HepG2 (cell line): Measurements from ENCODE around the gene ROPN1B. TPM values are rescaled to one million over a fixed set of nuclear protein-coding genes. Genes with fewer than 3 reads are reported as not detected.

Experiments used
- ATAC-seq: fragments of 200-7000 bp; cut with Tn5 transposase; 3 replicates; pipeline ENCODE4 v1.9.1; 2020; ENCODE audit warnings: mild to moderate bottlenecking, moderate library complexity
- BruUV-seq: library from RNA; stranded (reverse); fragments of 400-500 nt; replicated peaks from 2 replicates; lab custom pipeline; 2021; lab: Mats Ljungman, UMichigan
- CTCF ChIA-PET: fragments of 300-600 bp; formaldehyde crosslinking; extraction: SDS; loops from one replicate; lab custom pipeline; 2021; ENCODE audit warnings: low total read pairs, inconsistent platforms, low intra/inter-chr PET ratio; lab: Yijun Ruan, JAX
- POLR2A ChIA-PET: fragments of 350-600 bp; sonication (Branson Sonifier 250); formaldehyde crosslinking; loops from one replicate; lab custom pipeline; 2020; ENCODE audit warnings: antibody characterized with exemption, inconsistent platforms; lab: Yijun Ruan, JAX
- DNase-seq: peaks from one replicate; pipeline ENCODE4 v3.0.0-alpha.2; 2015; ENCODE audit warnings: low spot score
- FAIRE-seq: peaks from 3 replicates; lab custom pipeline; 2011; peaks lifted over from hg19 to GRCh38; lab: Jason Lieb, UNC
- H2AFZ ChIP-seq: one replicate; pipeline ENCODE4 v1.6.1; 2011; ENCODE audit warnings: low read length, inconsistent platforms
- H3K27ac ChIP-seq: fragments of 300-600 bp; 3 replicates; pipeline ENCODE4 v1.8.0; 2011; ENCODE audit warnings: mixed run types, mild to moderate bottlenecking, mixed read lengths, low read length, inconsistent platforms; ENCODE audit not compliant: insufficient read depth; ENCODE audit errors: extremely low read length
- H3K27me3 ChIP-seq, 2 experiments: fragments of 200-600 bp in 1 of 2; 2 replicates in 1 of 2; 3 replicates in 1 of 2; pipeline versions ENCODE4 v1.6.0 to v1.8.0; 2011; ENCODE audit warnings: low read length in 2 of 2, mild to moderate bottlenecking in 2 of 2, moderate library complexity in 2 of 2, inconsistent platforms in 1 of 2; ENCODE audit not compliant: insufficient read depth in 2 of 2, control insufficient read depth in 1 of 2
- H3K36me3 ChIP-seq, 2 experiments: fragments of 200-600 bp in 1 of 2; replicated peaks in 1 of 2; 2 replicates in 1 of 2; 3 replicates in 1 of 2; pipeline versions ENCODE4 v1.5.1 to v1.8.0; 2011; ENCODE audit warnings: low read length in 2 of 2, inconsistent platforms in 1 of 2; ENCODE audit not compliant: insufficient read depth in 2 of 2, control insufficient read depth in 1 of 2
- H3K4me1 ChIP-seq: 2 replicates; pipeline ENCODE4 v1.5.1; 2012; ENCODE audit warnings: low read length, inconsistent platforms; ENCODE audit not compliant: insufficient read depth
- H3K4me2 ChIP-seq: 2 replicates; pipeline ENCODE4 v1.6.0; 2011; ENCODE audit warnings: low read depth, low read length, inconsistent platforms
- H3K4me3 ChIP-seq, 3 experiments: fragments of 200-600 bp in 1 of 3; sonication (generic), shearing (Covaris generic) in 1 of 3; replicated peaks in 1 of 3; 2 replicates each; pipeline ENCODE4 v1.5.1; 2011 to 2016; ENCODE audit warnings: low read length in 3 of 3, inconsistent platforms in 2 of 3, low read depth in 2 of 3, mild to moderate bottlenecking in 2 of 3, control low read depth in 1 of 3, mixed read lengths in 1 of 3; ENCODE audit not compliant: insufficient read depth in 1 of 3
- H3K79me2 ChIP-seq: one replicate; pipeline ENCODE4 v1.6.1; 2011; ENCODE audit warnings: low read length, inconsistent platforms; ENCODE audit not compliant: insufficient read depth
- H3K9ac ChIP-seq: 2 replicates; pipeline ENCODE4 v1.6.0; 2011; ENCODE audit warnings: mild to moderate bottlenecking, low read depth, low read length, inconsistent platforms; ENCODE audit not compliant: insufficient read depth
- H3K9me3 ChIP-seq: 2 replicates; pipeline ENCODE4 v1.5.1; 2012; ENCODE audit warnings: mild to moderate bottlenecking, low read length
- H4K20me1 ChIP-seq: 2 replicates; pipeline ENCODE4 v1.6.0; 2011; ENCODE audit warnings: inconsistent platforms, mild to moderate bottlenecking, low read length, moderate library complexity; ENCODE audit not compliant: insufficient read depth
- ARID2 ChIP-seq: sonication (generic); formaldehyde crosslinking; IDR thresholded peaks from 2 replicates; pipeline ENCODE4 v1.8.1; 2022; ENCODE audit warnings: mild to moderate bottlenecking, missing genetic modification reagents, borderline replicate concordance
- KLF6 ChIP-seq: IDR thresholded peaks from 2 replicates; pipeline ENCODE4 v1.8.0; 2016; ENCODE audit warnings: missing biosample characterization, missing genetic modification reagents
- MEIS2 ChIP-seq: sonication (generic); formaldehyde crosslinking; IDR thresholded peaks from 2 replicates; pipeline ENCODE4 v1.9.0; 2021; ENCODE audit warnings: mild to moderate bottlenecking, missing genetic modification reagents
- U2AF1 ChIP-seq: fragments of 200-400 bp; formaldehyde crosslinking; optimal IDR thresholded peaks from 2 replicates; pipeline ENCODE3; 2017; ENCODE audit warnings: mild to moderate bottlenecking, low read depth, low read length
- ZNF333 ChIP-seq: sonication (generic); formaldehyde crosslinking; IDR thresholded peaks from 2 replicates; pipeline ENCODE4 v1.4.0; 2020; ENCODE audit warnings: mild to moderate bottlenecking, missing genetic modification reagents, borderline replicate concordance
- ZNF432 ChIP-seq: sonication (generic); formaldehyde crosslinking; IDR thresholded peaks from 2 replicates; pipeline ENCODE4 v1.5.0; 2020; ENCODE audit warnings: missing genetic modification reagents, mild to moderate bottlenecking, borderline replicate concordance
- WGBS: methylation state at CpG from one replicate; pipeline ENCODE4 v1.1.6; 2017; ENCODE audit warnings: low lambda C conversion rate; 5-methylcytosine and 5-hydroxymethylcytosine counted together
- in situ Hi-C: cut with HindIII; loops from 2 replicates; pipeline ENCODE4 v1.10.0; 2017; ENCODE audit warnings: low pct_unique_long_range_greater_than_20kb; ENCODE audit not compliant: extremely low pct_ligation_motif_present
- intact Hi-C: fragments of 100-400 bp; cut with micrococcal nuclease; formaldehyde crosslinking; loops from one replicate; pipeline ENCODE4 v1.10.0; 2022; ENCODE audit not compliant: unreplicated experiment
- polyA plus RNA-seq, 8 experiments: library from polyadenylated mRNA; depleted of rRNA in 3 of 8; stranded (reverse) in 7 of 8; unstranded in 1 of 8; fragments of >200 nt; fragmentation: Illumina TruSeq in 4 of 8; extraction: Trizol in 4 of 8; gene quantifications; 2 replicates each; pipeline versions ENCODE4 v1.2.1 to v1.2.3, GENCODE V29; 2011 to 2016; ENCODE audit warnings: low read depth in 4 of 8, missing spikeins in 1 of 8, mixed read lengths in 1 of 8; ENCODE audit not compliant: insufficient read depth in 1 of 8
- total RNA-seq, 5 experiments: library from RNA; depleted of rRNA; stranded (reverse); fragments of >200 nt; fragmentation: Illumina TruSeq; extraction: Trizol; gene quantifications; 2 replicates each; pipeline ENCODE4 v1.2.3, GENCODE V29; 2016; ENCODE audit warnings: low read depth in 1 of 5
- TF ChIP-seq, protein P1 (sequence below): sonication (generic); formaldehyde crosslinking; IDR thresholded peaks from 2 replicates; pipeline ENCODE4 v1.4.0; 2020; ENCODE audit warnings: missing genetic modification reagents
- TF ChIP-seq, protein P2 (sequence below): sonication (generic); formaldehyde crosslinking; IDR thresholded peaks from 2 replicates; pipeline ENCODE4 v1.5.0; 2020; ENCODE audit warnings: missing genetic modification reagents
- TF ChIP-seq, protein P3 (sequence below), 2 experiments: sonication (generic) in 1 of 2; formaldehyde crosslinking in 1 of 2; IDR thresholded peaks; 2 replicates each; pipeline versions ENCODE4 v1.6.1 to v1.9.0; 2014 to 2022; ENCODE audit warnings: antibody characterized with exemption in 1 of 2, borderline replicate concordance in 1 of 2, inconsistent platforms in 1 of 2, low read depth in 1 of 2, missing genetic modification reagents in 1 of 2

The ROPN1B gene
- total and polyA plus RNA-seq, 2 of the 13 experiments (the other 11 are each of a cell fraction or from before 2014, with no cell fraction given), result not detected

DNA sequence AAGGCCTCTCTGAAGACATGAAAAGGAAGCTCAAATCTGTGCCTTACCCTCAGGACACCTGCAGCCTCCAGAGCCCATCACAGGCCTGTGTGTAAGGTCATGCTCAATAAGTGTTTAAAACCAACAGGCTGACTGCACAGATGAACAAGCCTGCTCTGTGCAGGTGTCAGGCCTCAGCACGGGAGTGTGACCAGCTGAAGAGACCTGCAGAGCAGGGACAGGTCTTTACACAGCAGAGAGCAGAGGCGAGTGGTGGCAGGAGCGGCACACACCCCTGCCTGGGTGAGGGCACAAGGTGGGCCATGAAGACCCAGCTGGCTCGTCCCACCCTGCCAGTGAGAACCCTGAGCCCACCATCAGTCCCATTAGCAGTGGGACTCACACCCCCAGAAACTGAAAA is 56.9 kb downstream of the ROPN1B start:
- Histone ChIP-seq H3K79me2 (no peaks in the 10 kb centered on the region), H3K4me2 (no peak overlapping the region), H3K36me3 (peaks cover 1 to 6% of the 10 kb centered on the region in 2 experiments; a peak in 2 of 5 replicates), H4K20me1 (no peaks in the 10 kb centered on the region), H2AFZ (no peak overlapping the region), H3K9ac (no peak overlapping the region), H3K27ac (no peak overlapping the region), H3K4me1 (no peaks in the 10 kb centered on the region), H3K9me3 (peaks cover 15% of the 10 kb centered on the region), H3K4me3 (no peak overlapping the region), H3K27me3 (no peaks in the 10 kb centered on the region)
- POLR2A ChIA-PET, result no interaction called here
- FAIRE-seq, result no peak
- DNase-seq, result no peak
- in situ Hi-C loops (no loop called here), intact Hi-C loops (no loop called here)
- CTCF ChIA-PET, result no interaction called here
- WGBS, result 81% methylated on average over 4 of the region's 4 CpGs
- ATAC-seq, result no peak
- TF ChIP-seq MEIS2 (CRISPR knock-in tag) (no peak), ARID2 (no peak), KLF6 (CRISPR knock-in tag) (no peak), U2AF1 (no peak), ZNF333 (no peak), ZNF432 (CRISPR knock-in tag) (no peak)
- TF ChIP-seq, protein P1, sequence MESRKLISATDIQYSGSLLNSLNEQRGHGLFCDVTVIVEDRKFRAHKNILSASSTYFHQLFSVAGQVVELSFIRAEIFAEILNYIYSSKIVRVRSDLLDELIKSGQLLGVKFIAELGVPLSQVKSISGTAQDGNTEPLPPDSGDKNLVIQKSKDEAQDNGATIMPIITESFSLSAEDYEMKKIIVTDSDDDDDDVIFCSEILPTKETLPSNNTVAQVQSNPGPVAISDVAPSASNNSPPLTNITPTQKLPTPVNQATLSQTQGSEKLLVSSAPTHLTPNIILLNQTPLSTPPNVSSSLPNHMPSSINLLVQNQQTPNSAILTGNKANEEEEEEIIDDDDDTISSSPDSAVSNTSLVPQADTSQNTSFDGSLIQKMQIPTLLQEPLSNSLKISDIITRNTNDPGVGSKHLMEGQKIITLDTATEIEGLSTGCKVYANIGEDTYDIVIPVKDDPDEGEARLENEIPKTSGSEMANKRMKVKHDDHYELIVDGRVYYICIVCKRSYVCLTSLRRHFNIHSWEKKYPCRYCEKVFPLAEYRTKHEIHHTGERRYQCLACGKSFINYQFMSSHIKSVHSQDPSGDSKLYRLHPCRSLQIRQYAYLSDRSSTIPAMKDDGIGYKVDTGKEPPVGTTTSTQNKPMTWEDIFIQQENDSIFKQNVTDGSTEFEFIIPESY, result no peak
- TF ChIP-seq, protein P2, sequence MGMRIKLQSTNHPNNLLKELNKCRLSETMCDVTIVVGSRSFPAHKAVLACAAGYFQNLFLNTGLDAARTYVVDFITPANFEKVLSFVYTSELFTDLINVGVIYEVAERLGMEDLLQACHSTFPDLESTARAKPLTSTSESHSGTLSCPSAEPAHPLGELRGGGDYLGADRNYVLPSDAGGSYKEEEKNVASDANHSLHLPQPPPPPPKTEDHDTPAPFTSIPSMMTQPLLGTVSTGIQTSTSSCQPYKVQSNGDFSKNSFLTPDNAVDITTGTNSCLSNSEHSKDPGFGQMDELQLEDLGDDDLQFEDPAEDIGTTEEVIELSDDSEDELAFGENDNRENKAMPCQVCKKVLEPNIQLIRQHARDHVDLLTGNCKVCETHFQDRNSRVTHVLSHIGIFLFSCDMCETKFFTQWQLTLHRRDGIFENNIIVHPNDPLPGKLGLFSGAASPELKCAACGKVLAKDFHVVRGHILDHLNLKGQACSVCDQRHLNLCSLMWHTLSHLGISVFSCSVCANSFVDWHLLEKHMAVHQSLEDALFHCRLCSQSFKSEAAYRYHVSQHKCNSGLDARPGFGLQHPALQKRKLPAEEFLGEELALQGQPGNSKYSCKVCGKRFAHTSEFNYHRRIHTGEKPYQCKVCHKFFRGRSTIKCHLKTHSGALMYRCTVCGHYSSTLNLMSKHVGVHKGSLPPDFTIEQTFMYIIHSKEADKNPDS (CRISPR knock-in tag), result no peak
- TF ChIP-seq, protein P3, sequence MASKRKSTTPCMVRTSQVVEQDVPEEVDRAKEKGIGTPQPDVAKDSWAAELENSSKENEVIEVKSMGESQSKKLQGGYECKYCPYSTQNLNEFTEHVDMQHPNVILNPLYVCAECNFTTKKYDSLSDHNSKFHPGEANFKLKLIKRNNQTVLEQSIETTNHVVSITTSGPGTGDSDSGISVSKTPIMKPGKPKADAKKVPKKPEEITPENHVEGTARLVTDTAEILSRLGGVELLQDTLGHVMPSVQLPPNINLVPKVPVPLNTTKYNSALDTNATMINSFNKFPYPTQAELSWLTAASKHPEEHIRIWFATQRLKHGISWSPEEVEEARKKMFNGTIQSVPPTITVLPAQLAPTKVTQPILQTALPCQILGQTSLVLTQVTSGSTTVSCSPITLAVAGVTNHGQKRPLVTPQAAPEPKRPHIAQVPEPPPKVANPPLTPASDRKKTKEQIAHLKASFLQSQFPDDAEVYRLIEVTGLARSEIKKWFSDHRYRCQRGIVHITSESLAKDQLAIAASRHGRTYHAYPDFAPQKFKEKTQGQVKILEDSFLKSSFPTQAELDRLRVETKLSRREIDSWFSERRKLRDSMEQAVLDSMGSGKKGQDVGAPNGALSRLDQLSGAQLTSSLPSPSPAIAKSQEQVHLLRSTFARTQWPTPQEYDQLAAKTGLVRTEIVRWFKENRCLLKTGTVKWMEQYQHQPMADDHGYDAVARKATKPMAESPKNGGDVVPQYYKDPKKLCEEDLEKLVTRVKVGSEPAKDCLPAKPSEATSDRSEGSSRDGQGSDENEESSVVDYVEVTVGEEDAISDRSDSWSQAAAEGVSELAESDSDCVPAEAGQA (IDR thresholded peaks at IDR 0.05; ENCODE audit: low read depth), result no peak
- TF ChIP-seq, protein P3 (CRISPR knock-in tag; IDR thresholded peaks at IDR 0.05; ENCODE audit: borderline replicate concordance), result no peak
- no TSS peak for BruUV-seq
